DOHH2 (cell line): ENCODE measurements around the gene GSTM4.

Source experiments
- H3F3A ChIP-seq: fragments of 200-600 bp; sonication (generic), shearing (Covaris generic); 2 replicates; pipeline ENCODE4 v1.6.0; 2016; ENCODE audit warnings: antibody characterized with exemption, mild to moderate bottlenecking; ENCODE audit not compliant: control insufficient read depth, insufficient read depth
- H3K27ac ChIP-seq: fragments of 200-600 bp; sonication (generic); 2 replicates; pipeline ENCODE4 v1.5.1; 2014; ENCODE audit warnings: low read depth, mild to moderate bottlenecking, low read length, moderate library complexity
- H3K27me3 ChIP-seq: fragments of 200-600 bp; sonication (generic); 2 replicates; pipeline ENCODE4 v1.6.1; 2014; ENCODE audit warnings: mild to moderate bottlenecking, low read length, mixed read lengths; ENCODE audit not compliant: control insufficient read depth
- H3K36me3 ChIP-seq: fragments of 200-600 bp; sonication (generic); 2 replicates; pipeline ENCODE4 v1.6.1; 2014; ENCODE audit warnings: mild to moderate bottlenecking, low read length, moderate library complexity, mixed read lengths; ENCODE audit not compliant: control insufficient read depth
- H3K4me1 ChIP-seq: fragments of 200-600 bp; sonication (generic); 2 replicates; pipeline ENCODE4 v1.6.1; 2014; ENCODE audit warnings: mild to moderate bottlenecking, low read length, mixed read lengths; ENCODE audit not compliant: control insufficient read depth
- H3K4me2 ChIP-seq: fragments of 200-600 bp; sonication (generic); 2 replicates; pipeline ENCODE4 v1.6.0; 2014; ENCODE audit warnings: mild to moderate bottlenecking, low read length, moderate library complexity
- H3K4me3 ChIP-seq: fragments of 200-600 bp; sonication (generic); 2 replicates; pipeline ENCODE4 v1.5.1; 2014; ENCODE audit warnings: mild to moderate bottlenecking, low read length, mixed read lengths
- H3K79me2 ChIP-seq: fragments of 200-600 bp; sonication (generic); 2 replicates; pipeline ENCODE4 v1.6.1; 2014; ENCODE audit warnings: mild to moderate bottlenecking, low read length, mixed read lengths; ENCODE audit not compliant: control insufficient read depth
- H3K9me2 ChIP-seq: fragments of 200-600 bp; sonication (generic); replicated peaks from 2 replicates; pipeline ENCODE4 v1.6.1; 2014; ENCODE audit warnings: mild to moderate bottlenecking, low read length, mixed read lengths; ENCODE audit not compliant: control insufficient read depth
- H3K9me3 ChIP-seq: fragments of 200-600 bp; sonication (generic); 2 replicates; pipeline ENCODE4 v1.6.1; 2014; ENCODE audit warnings: antibody characterized with exemption, low read length, mixed read lengths; ENCODE audit not compliant: control insufficient read depth, insufficient read depth
- H4K20me1 ChIP-seq: fragments of 200-600 bp; sonication (generic); 2 replicates; pipeline ENCODE4 v1.6.0; 2014; ENCODE audit warnings: low read depth, mild to moderate bottlenecking, antibody characterized with exemption, low read length, moderate library complexity; ENCODE audit not compliant: control insufficient read depth, insufficient read depth
- CTCF ChIP-seq: fragments of 200-600 bp; sonication (generic); IDR thresholded peaks from one replicate; pipeline ENCODE4 v1.5.1; 2014; ENCODE audit warnings: antibody characterized with exemption, mild to moderate bottlenecking, low read depth, low read length; ENCODE audit not compliant: poor library complexity, severe bottlenecking
- EZH2phosphoT487 ChIP-seq: fragments of 200-600 bp; sonication (generic); IDR thresholded peaks from 2 replicates; pipeline ENCODE4 v1.6.1; 2017; ENCODE audit warnings: borderline replicate concordance, mild to moderate bottlenecking, antibody characterized with exemption, low read length, moderate library complexity, mixed read lengths

The GSTM4 gene

GRCh38 chr1:109641861-109642260 lies 14.0 kb upstream of the GSTM4 start:
- no peak overlapping the region for H3K4me3 ChIP-seq
- TF ChIP-seq EZH2phosphoT487 (no peak), CTCF (no peak)
- H3K36me3 ChIP-seq, result no peaks in the 10 kb centered on the region
- H3K27me3 ChIP-seq, result no peaks in the 10 kb centered on the region
- no peaks in the 10 kb centered on the region for H3K79me2 ChIP-seq
- H3K9me3 ChIP-seq, result no peaks in the 10 kb centered on the region
- peaks cover 7% of the 10 kb centered on the region for H3K4me1 ChIP-seq
- H3F3A ChIP-seq, result no peaks in the 10 kb centered on the region
- no peaks in the 10 kb centered on the region for H3K9me2 ChIP-seq
- no peaks in the 10 kb centered on the region for H4K20me1 ChIP-seq
- no peak overlapping the region for H3K27ac ChIP-seq
- no peak overlapping the region for H3K4me2 ChIP-seq

- H3F3A ChIP-seq, result no peaks in the 10 kb centered on the region
- H3K79me2 ChIP-seq, result no peaks in the 10 kb centered on the region
- H3K4me1 ChIP-seq, result peaks cover 7% of the 10 kb centered on the region
- H3K4me3 ChIP-seq, result no peak overlapping the region
- TF ChIP-seq CTCF, result no peak
- no peak for TF ChIP-seq EZH2phosphoT487
- no peak overlapping the region for H3K27ac ChIP-seq
- H3K4me2 ChIP-seq, result no peak overlapping the region
- H3K9me2 ChIP-seq, result no peaks in the 10 kb centered on the region
- H3K36me3 ChIP-seq, result no peaks in the 10 kb centered on the region
- H3K9me3 ChIP-seq, result no peaks in the 10 kb centered on the region
- no peaks in the 10 kb centered on the region for H4K20me1 ChIP-seq
- no peaks in the 10 kb centered on the region for H3K27me3 ChIP-seq
Measured at GRCh38 chr1:109642626-109643025, 13.3 kb upstream of the GSTM4 start.

- Histone ChIP-seq H3K9me3 (no peaks in the 10 kb centered on the region), H3K4me1 (peaks cover 7% of the 10 kb centered on the region), H3K36me3 (no peaks in the 10 kb centered on the region), H3K4me3 (no peak overlapping the region), H3K9me2 (no peaks in the 10 kb centered on the region), H3F3A (no peaks in the 10 kb centered on the region), H3K27ac (no peak overlapping the region), H3K4me2 (peak overlapping the region; percentile 28; the same call in 1 of the 2 replicates), H3K27me3 (no peaks in the 10 kb centered on the region), H3K79me2 (no peaks in the 10 kb centered on the region), H4K20me1 (no peaks in the 10 kb centered on the region)
- peak; percentile 91 for TF ChIP-seq CTCF
- no peak for TF ChIP-seq EZH2phosphoT487
Measured at GRCh38 chr1:109643385-109644230, 12.3 kb upstream of the GSTM4 start.
